Measurements from ENCODE around the gene KRT9.

Gene KRT9

DNA sequence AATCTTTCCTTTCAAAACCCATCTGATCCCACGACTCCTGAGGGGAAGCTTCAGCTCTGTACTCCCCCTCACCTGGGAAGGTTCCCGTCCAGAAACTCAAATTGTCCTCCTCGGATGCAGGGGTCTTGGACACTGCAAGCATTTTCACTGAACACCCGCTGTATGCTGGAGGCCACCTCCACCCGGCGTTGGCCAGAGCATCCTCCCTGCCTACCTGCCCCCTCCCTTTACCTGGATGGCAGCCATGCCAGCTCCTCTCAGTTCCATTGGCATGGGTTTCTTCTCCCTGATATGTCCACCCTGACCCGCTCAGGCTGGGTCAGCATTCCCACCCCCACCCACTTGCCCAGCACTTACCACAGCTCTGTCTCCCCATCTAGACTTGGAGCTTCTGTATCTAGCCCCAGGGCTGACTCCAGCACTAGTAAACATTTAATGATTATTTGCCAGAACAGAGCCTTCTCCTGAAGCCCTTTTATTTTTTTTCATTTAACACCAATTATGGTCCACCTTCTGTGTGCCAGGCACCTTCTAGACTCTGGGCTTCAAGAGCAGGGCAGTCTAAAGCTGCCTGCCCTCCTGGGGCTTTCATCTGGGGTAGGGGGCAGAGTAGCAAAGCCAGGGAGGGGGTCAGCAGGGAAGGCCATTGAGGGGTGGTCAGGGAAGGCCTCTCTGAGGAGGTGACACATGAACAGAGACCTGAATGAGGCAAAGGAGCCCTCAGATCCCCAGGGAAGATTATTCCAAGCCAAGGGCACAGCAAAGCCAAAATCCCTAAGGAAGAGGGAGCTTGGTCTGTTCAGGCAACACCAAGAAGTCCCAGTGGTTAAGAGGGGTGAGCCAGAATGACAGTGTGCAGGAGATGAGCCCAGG is 34.9 kb downstream of the KRT9 start:
- Histone ChIP-seq H3K4me1 (ENCODE audit: control insufficient read depth, insufficient read depth, low read length) (no peaks in the 10 kb centered on the region), H3K9me3 (ENCODE audit: control insufficient read depth in 2 of 2, low read length in 2 of 2) (no peaks in the 10 kb centered on the region), H3K36me3 (ENCODE audit: control insufficient read depth in 2 of 2, insufficient read depth in 2 of 2, low read length in 2 of 2) (no peaks in the 10 kb centered on the region), H3K27ac (ENCODE audit: low read length) (no peak overlapping the region), H3K4me3 (ENCODE audit: low read length in 2 of 2) (no peak overlapping the region), H3K9ac (ENCODE audit: low read length in 2 of 2) (no peak overlapping the region), H3K27me3 (ENCODE audit: control insufficient read depth in 1 of 2, insufficient read depth in 2 of 2, low read length in 2 of 2) (peaks cover 0 to 7% of the 10 kb centered on the region in 2 donors)

GRCh38 chr17:41535764-41536481 is 35.9 kb downstream of the KRT9 start:
- H3K36me3 ChIP-seq (ENCODE audit: control insufficient read depth in 2 of 2, insufficient read depth in 2 of 2, low read length in 2 of 2), result no peaks in the 10 kb centered on the region
- no peak overlapping the region for H3K4me3 ChIP-seq (ENCODE audit: low read length in 2 of 2)
- no peaks in the 10 kb centered on the region for H3K9me3 ChIP-seq (ENCODE audit: control insufficient read depth in 2 of 2, low read length in 2 of 2)
- no peak overlapping the region for H3K27ac ChIP-seq (ENCODE audit: low read length)
- no peaks in the 10 kb centered on the region for H3K4me1 ChIP-seq (ENCODE audit: control insufficient read depth, insufficient read depth, low read length)
- H3K27me3 ChIP-seq (ENCODE audit: control insufficient read depth in 1 of 2, insufficient read depth in 2 of 2, low read length in 2 of 2), result peaks cover under 1 to 10% of the 10 kb centered on the region in 2 donors
- no peak overlapping the region for H3K9ac ChIP-seq (ENCODE audit: low read length in 2 of 2)

GRCh38 chr17:41534899-41535546 is 36.8 kb downstream of the KRT9 start:
- Histone ChIP-seq H3K36me3 (ENCODE audit: control insufficient read depth in 2 of 2, insufficient read depth in 2 of 2, low read length in 2 of 2) (no peaks in the 10 kb centered on the region), H3K9ac (ENCODE audit: low read length in 2 of 2) (no peak overlapping the region), H3K9me3 (ENCODE audit: control insufficient read depth in 2 of 2, low read length in 2 of 2) (no peaks in the 10 kb centered on the region), H3K4me1 (ENCODE audit: control insufficient read depth, insufficient read depth, low read length) (no peaks in the 10 kb centered on the region), H3K27ac (ENCODE audit: low read length) (no peak overlapping the region), H3K4me3 (ENCODE audit: low read length in 2 of 2) (no peak overlapping the region), H3K27me3 (ENCODE audit: control insufficient read depth in 1 of 2, insufficient read depth in 2 of 2, low read length in 2 of 2) (peaks cover 6 to 14% of the 10 kb centered on the region in 2 donors)

DNA sequence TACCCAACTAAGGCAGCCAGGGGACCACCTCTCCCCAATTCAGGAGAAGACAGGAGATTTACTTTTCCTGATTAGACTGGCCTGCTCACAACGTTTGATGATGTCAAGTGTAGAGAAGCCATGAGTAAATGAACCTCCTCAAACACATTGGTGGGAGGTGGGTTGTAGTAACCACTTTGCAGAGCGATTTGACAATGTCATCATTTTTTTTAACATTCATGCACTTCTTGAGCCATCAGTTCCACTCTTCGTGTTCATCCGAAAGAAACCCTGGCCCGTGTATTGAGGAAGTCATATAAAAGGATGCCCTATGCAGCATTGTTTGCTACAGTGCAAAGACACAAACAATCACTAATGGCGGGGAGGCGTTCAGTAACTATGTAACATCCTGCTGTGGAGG is 38.2 kb downstream of the KRT9 start:
- Histone ChIP-seq H3K4me1 (ENCODE audit: control insufficient read depth, insufficient read depth, low read length) (no peaks in the 10 kb centered on the region), H3K27me3 (ENCODE audit: control insufficient read depth in 1 of 2, insufficient read depth in 2 of 2, low read length in 2 of 2) (peaks cover 15 to 27% of the 10 kb centered on the region in 2 donors), H3K27ac (ENCODE audit: low read length) (no peak overlapping the region), H3K9me3 (ENCODE audit: control insufficient read depth in 2 of 2, low read length in 2 of 2) (no peaks in the 10 kb centered on the region), H3K4me3 (ENCODE audit: low read length in 2 of 2) (no peak overlapping the region), H3K9ac (ENCODE audit: low read length in 2 of 2) (no peak overlapping the region), H3K36me3 (ENCODE audit: control insufficient read depth in 2 of 2, insufficient read depth in 2 of 2, low read length in 2 of 2) (no peaks in the 10 kb centered on the region)

GRCh38 chr17:41532947-41533570 is 38.8 kb downstream of the KRT9 start:
- Histone ChIP-seq H3K27me3 (ENCODE audit: control insufficient read depth in 1 of 2, insufficient read depth in 2 of 2, low read length in 2 of 2) (peaks cover 20 to 29% of the 10 kb centered on the region in 2 donors), H3K4me3 (ENCODE audit: low read length in 2 of 2) (no peak overlapping the region), H3K36me3 (ENCODE audit: control insufficient read depth in 2 of 2, insufficient read depth in 2 of 2, low read length in 2 of 2) (no peaks in the 10 kb centered on the region), H3K4me1 (ENCODE audit: control insufficient read depth, insufficient read depth, low read length) (peaks cover 3% of the 10 kb centered on the region), H3K9me3 (ENCODE audit: control insufficient read depth in 2 of 2, low read length in 2 of 2) (no peaks in the 10 kb centered on the region), H3K9ac (ENCODE audit: low read length in 2 of 2) (no peak overlapping the region), H3K27ac (ENCODE audit: low read length) (no peak overlapping the region)

- no peaks in the 10 kb centered on the region for H3K36me3 ChIP-seq (ENCODE audit: control insufficient read depth in 2 of 2, insufficient read depth in 2 of 2, low read length in 2 of 2)
- H3K9ac ChIP-seq (ENCODE audit: low read length in 2 of 2), result no peak overlapping the region
- H3K9me3 ChIP-seq (ENCODE audit: control insufficient read depth in 2 of 2, low read length in 2 of 2), result no peaks in the 10 kb centered on the region
- H3K4me1 ChIP-seq (ENCODE audit: control insufficient read depth, insufficient read depth, low read length), result peaks cover 8% of the 10 kb centered on the region
- no peak overlapping the region for H3K27ac ChIP-seq (ENCODE audit: low read length)
- no peak overlapping the region for H3K4me3 ChIP-seq (ENCODE audit: low read length in 2 of 2)
- H3K27me3 ChIP-seq (ENCODE audit: control insufficient read depth in 1 of 2, insufficient read depth in 2 of 2, low read length in 2 of 2), result peaks cover 31 to 37% of the 10 kb centered on the region in 2 donors
Measured at GRCh38 chr17:41531993-41532392, 39.9 kb downstream of the KRT9 start.

DNA sequence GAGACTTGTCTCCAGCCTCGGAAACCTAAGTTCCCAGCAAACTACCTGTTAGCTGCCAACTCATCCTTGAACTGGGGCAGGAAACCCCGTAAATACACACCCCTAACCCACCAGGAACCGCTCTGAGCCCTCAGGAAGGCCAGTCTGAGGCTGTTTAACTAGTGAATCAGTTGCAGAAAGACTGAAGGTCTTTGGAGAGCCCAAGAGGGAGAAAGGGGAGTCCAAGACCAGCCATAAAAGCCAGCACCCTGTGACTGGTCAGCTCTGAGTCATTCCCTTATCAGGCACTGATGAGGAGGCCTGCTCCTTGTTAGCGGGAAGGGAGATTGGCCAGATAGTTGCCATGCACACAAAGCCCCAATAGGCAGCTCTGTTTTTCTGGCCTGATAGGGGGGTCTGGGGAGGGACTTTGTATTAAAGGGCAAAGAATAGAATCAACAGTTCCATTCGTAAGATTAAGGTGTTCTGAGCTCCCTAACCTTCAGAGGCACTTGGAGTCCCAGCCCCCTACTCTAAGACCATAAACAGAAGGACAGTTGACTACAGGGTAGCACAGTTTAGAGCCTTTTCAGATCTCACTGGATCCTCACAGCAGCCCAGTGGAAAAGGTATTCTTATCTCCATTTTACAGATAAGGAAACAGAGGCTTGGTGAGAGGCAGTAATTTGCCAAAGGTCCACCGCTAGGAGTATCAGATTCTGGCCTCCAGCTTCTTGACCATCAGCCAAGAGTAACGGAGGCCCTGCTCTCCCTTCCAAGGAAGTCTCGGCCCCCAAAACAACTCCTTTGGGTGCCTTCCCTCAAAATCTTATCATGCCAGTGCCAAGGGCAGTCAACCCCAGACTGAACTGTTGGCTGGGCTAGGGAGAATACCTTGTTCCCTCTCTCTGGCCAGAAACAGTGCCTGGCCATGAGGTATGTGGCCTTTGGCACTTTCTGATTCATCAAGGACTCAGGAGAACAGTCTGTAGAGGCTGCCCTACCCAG is 41.5 kb downstream of the KRT9 start:
- Histone ChIP-seq H3K9me3 (ENCODE audit: control insufficient read depth in 2 of 2, low read length in 2 of 2) (no peaks in the 10 kb centered on the region), H3K27me3 (ENCODE audit: control insufficient read depth in 1 of 2, insufficient read depth in 2 of 2, low read length in 2 of 2) (peaks cover 35% of the 10 kb centered on the region in 2 donors), H3K36me3 (ENCODE audit: control insufficient read depth in 2 of 2, insufficient read depth in 2 of 2, low read length in 2 of 2) (no peaks in the 10 kb centered on the region), H3K9ac (ENCODE audit: low read length in 2 of 2) (no peak overlapping the region), H3K4me1 (ENCODE audit: control insufficient read depth, insufficient read depth, low read length) (peaks cover 8% of the 10 kb centered on the region), H3K27ac (ENCODE audit: low read length) (no peak overlapping the region), H3K4me3 (ENCODE audit: low read length in 2 of 2) (no peak overlapping the region)

- Histone ChIP-seq H3K27ac (ENCODE audit: low read length) (no peak overlapping the region), H3K9ac (ENCODE audit: low read length in 2 of 2) (no peak overlapping the region)
Measured at GRCh38 chr17:41529491-41529915, 42.4 kb downstream of the KRT9 start.

GRCh38 chr17:41528959-41529353 is 42.9 kb downstream of the KRT9 start:
- no peaks in the 10 kb centered on the region for H3K9me3 ChIP-seq (ENCODE audit: control insufficient read depth in 2 of 2, low read length in 2 of 2)
- peaks cover 35 to 38% of the 10 kb centered on the region in 2 donors for H3K27me3 ChIP-seq (ENCODE audit: control insufficient read depth in 1 of 2, insufficient read depth in 2 of 2, low read length in 2 of 2)
- H3K4me1 ChIP-seq (ENCODE audit: control insufficient read depth, insufficient read depth, low read length), result peaks cover 8% of the 10 kb centered on the region
- no peaks in the 10 kb centered on the region for H3K36me3 ChIP-seq (ENCODE audit: control insufficient read depth in 2 of 2, insufficient read depth in 2 of 2, low read length in 2 of 2)
- no peak overlapping the region for H3K9ac ChIP-seq (ENCODE audit: low read length in 2 of 2)
- H3K27ac ChIP-seq (ENCODE audit: low read length), result no peak overlapping the region
- no peak overlapping the region for H3K4me3 ChIP-seq (ENCODE audit: low read length in 2 of 2)

More at GRCh38 chr17:41529491-41529915, 42.4 kb downstream of the KRT9 start:
- peaks cover 8% of the 10 kb centered on the region for H3K4me1 ChIP-seq (ENCODE audit: control insufficient read depth, insufficient read depth, low read length)
- no peaks in the 10 kb centered on the region for H3K9me3 ChIP-seq (ENCODE audit: control insufficient read depth in 2 of 2, low read length in 2 of 2)
- H3K4me3 ChIP-seq (ENCODE audit: low read length in 2 of 2), result no peak overlapping the region
- peaks cover 35% of the 10 kb centered on the region in 2 donors for H3K27me3 ChIP-seq (ENCODE audit: control insufficient read depth in 1 of 2, insufficient read depth in 2 of 2, low read length in 2 of 2)
- H3K36me3 ChIP-seq (ENCODE audit: control insufficient read depth in 2 of 2, insufficient read depth in 2 of 2, low read length in 2 of 2), result no peaks in the 10 kb centered on the region
